Hematopoietic multipotent progenitor cell treated with erythropoietin and hydrocortisone succinate and interleukin-3 and kit ligand, for 15 days (in vitro differentiated cells): ENCODE measurements around the gene GPR15LG.

Experiments used
- DNase-seq: peaks from one replicate; pipeline ENCODE4 v3.0.0-alpha.2; 2015; ENCODE audit warnings: low spot score

The GPR15LG gene

DNA sequence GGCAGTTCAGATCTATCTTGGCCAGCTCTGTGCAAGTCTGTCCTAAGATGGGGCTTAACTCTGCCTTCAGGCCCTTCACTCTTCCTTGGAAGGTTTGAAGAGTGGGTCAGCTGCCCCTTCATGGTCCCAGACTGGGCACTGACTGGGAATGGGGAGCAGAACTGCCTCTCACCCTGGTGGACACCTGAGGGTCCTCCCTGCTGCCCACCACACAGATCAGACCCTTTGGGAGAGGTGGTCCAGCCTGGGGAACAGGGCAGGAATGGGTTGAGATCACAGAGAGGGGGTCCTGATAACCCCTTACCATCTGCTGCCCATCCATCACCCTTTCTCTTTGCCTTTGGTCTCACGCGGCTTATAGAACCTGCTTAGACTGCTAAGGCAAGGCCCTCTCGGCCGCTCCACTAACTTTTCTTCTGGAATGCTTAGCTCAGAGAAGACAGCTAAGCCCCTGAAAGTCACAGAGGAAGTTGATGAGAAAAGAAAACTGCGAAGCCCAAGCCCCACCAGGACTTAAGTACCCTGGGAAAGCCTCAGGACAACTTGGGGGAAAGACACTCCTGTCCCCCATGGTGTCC is 20.3 kb downstream of the GPR15LG start:
- no peak for DNase-seq

DNA sequence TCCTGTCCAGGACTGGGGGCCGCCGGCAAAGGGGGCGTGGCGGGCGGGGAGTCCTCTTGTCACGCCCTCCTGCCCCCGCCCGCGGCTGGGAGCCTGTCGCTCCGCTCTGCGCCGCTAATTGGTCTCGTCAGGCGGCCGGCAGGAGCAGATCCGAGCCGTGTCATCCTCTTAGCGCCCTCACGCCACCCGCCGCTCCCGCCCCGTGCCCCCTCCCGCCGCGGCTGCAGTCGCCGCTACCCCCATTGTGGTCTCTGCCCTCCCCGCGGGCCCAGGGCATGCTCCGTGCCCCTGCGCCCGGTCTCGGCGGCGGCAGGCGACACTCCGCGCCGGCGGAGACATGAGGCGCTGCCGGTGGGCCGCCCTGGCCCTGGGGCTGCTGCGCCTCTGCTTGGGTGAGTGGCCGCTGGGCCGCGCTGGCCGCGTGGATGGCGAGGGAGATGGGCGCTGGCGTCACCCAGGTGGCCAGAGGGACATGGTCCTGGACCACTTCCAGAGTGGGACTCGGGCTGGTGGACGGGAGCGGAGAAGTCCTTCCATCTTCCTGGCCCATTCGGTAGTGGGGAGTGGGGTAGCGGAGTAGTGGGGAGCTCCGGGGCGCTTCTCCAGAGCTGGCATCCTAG is 20.9 kb downstream of the GPR15LG start, which contains the start of gene CDHR1:
Gene CDHR1 (plus strand): TSS at position 114 of the 620 bp plus-strand sequence. CDS start 224 bp downstream, at position 338.
- no peak for DNase-seq

DNA sequence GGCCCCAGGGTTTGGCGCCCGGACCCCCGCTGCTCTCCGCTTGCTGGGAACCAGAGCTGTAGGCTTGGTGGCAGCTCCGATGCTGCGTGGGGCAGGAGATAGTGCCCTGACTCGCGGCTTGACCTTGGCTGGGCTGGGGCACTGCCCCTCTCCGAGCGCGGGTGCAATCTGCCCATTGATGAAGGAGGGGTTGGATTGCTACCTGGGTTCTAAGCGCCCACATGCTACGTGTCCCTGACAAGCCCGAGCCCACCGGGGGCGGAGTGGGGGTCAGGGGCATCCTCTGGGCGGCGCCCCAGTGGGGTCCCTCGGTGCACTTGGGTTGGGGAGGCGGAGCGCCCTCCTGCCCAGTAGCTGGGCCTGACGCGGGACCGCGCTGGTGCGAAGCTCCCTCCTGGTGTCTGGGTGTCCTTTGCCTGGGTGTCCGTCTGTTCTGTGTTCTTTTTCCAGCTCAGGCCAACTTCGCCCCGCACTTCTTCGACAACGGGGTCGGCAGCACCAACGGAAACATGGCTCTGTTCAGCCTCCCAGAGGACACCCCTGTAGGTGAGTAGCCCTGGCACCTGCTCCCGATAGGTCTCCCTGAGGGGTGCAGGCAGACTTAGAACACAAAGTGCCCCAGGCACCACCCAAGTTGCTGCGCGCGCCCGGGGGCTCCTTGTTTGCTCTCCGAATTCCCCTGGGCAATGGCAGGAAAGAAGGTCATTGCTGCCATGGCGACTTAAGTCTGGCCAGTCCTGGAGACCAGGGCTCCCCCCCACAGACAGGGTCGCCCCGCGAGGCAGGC is 21.6 kb downstream of the GPR15LG start:
- DNase-seq: no peak

DNA sequence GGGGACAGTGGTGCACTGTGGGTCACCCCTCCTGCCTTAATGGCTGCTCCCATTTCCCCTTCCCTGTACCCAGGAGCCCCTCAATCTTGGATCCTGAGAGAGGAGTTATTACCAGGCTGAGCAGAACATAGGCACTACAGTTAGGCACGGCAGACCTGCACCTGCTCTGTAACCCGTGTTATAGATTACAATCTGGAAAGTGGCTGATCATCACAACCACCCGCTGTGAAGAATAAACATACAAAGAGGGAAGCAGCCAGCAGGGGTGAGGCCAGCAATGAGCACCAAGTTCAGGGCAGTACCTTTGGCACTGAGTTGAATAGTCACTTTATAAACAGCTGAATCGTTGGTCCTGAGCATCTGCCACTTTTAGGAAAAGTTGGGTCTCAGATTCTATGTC is 22.5 kb downstream of the GPR15LG start:
- DNase-seq: no peak

DNA sequence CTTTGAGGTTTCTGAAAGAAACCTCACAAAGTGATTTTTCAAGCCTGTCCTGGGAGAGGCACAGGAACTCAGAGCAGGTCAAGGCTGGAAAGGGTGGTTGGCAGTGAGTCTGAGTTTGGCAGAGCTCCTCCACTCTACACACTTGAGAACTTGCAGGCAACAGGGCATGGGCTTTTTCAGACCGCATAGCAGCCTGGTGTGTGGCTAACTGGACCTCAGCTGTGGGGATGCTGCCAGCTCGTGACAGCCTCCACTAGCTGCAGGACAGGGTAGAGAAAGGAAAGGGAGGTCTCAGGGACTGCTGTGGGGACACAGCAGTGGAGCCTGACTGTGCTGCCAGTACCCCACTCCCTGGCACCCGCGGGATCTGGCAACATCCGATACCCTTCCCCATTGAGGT is 23.3 kb downstream of the GPR15LG start:
- no peak for DNase-seq

DNA sequence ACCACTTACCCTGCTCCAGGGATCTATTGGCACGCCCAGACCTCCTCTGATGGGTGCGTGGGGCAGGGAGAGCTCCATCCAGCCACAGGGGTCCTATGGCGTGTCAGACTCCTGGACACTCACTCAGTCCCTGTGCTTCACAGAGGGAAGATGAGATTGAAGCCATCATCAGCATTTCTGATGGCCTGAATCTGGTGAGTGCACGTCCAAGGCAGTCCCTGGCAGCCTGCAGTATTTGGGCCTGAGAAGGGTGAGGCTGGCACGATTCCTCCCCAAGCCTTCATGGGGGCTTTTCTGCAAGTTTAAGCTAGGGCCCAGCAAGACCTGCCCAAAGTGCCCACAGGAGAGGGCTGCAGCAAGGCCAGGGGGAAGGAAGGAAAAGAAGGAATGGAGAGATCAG is 24.0 kb downstream of the GPR15LG start:
- no peak for DNase-seq

DNA sequence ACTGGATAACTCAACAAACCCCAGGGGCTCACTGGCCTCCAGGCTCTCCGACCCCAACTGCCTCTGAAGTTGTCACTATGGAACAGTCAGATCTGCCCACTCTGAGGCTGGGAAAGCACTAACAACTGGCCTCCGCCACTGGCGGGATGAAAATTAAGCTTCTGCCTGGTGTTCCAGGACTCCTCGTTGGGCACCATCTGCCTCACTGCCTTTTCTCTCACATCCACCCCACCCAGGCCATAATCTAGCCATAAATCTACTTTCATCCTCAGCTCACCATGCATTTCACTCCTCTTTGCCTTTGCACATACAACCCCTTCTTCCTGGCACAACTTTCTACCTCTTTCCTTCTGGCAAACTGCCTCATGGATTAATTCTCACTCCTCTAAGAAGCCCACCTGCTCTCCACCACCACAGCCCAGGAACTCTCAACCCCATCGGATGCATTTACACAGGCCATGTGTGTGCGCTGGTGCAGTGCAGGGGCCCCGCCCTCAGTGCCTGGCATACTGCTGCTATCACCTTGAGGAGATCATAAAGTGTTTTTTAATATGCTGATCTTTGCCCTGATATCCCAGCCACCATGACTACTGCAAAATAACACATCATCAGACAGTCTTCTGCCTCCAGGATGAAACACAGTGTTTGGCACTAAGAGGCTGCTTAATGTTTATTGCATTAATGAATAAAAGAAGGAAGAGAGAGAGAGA is 24.8 kb downstream of the GPR15LG start:
- no peak for DNase-seq

DNA sequence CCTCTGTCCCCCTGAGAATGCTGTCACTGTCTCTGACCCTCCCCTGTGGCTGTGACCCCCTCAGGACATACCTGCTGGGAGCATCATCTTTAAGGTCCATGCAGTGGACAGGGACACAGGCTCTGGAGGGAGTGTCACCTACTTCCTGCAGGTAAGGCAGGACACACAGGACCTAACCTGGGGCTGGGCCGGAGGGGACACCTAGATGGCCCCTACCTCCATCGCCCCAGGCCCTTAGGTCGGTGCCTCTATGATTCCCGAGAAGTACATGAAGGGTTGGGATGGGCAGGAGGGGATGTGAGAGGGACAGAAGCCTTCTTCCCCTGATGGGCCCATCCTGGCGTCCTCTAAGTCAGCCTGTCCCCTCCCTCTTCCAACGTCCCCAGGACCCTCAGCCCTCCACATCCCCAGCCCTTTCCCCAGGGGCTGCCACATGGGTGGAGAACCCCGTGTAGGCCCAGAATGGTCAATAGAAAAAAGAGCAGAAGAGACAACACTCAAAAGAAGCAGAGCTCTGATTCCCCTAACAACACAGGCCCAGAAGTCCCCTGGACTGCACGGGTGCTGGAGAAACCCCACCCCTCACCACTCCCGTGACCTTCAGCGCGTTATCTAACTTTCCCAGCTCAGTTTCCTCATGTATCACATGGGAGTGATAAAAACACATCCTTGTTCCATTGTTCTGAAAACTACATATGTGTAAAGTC is 27.1 kb downstream of the GPR15LG start:
- no peak for DNase-seq

DNA sequence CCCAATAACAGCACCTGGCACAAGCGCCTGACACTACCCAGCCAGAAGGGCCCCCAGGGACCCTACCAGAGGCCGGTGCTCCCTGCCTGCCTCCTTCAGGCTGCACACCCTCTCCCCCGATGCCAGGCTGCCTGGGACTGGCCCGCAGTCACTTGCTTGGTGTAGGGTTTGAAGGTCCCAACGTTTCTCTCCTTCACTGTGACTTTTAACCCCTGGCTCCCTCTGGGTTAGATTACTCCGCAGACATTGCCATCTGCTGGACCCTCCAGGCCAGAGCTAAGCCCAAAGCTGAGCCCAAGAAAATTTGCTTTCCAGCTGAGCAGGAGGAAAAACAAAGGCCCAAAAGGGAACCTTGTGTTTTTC is 27.6 kb downstream of the GPR15LG start:
- no peak for DNase-seq

DNA sequence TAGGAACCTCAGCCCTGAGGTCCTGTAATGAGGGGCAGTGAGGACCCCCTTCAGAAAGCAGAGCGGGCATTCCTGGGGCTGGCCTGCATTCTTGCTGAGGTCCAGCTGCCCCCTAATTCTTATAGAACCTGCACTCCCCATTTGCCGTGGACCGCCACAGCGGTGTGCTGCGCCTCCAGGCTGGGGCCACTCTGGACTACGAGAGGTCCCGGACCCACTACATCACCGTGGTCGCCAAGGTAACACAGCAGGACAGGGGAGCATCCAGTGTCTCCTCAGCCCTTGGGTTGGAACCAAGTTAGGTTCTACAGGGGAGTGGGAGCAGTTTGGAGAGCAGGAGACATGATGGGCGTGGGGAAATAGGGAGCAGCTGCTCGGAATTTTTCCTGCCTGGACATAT is 28.1 kb downstream of the GPR15LG start:
- no peak for DNase-seq

DNA sequence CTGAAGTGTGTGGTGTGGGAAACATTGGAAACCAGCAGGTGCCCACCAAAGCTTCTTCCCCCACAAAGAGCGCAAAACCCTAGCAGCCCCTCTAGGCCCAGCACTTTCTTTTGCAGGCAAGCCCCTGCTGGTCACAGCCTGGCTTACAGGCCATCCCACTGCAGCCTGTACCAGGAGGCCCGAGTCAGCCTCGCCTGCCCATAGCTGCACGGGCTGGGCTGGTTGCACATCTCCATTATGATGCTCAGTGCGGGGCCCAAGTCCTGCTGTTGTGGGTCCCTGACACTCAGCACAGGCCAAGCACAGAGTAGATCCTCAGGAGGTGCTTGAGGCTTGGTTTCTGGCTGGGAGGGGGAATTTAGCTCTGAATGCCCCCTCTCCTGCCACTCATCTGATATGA is 28.7 kb downstream of the GPR15LG start:
- DNase-seq: no peak

DNA sequence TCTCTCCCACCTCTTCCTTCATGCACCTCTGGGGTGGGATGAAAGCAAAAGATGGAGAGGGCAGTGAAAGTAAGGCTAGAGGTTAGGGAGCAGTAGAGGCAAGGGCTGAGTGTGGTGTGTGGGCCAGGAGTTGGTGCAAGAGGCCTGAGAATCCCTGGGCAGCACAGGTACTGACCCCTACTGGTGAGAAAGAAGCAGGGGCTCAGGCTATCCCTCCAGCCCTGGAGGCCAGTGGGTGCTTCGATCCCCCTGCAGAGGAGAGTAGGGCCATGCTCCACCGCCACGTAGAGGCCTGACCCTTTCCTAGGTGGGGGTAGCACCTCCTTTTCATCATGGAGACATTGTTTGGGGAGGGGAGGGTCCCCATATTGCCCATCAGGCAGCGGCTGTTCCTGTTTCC is 30.5 kb downstream of the GPR15LG start:
- DNase-seq: no peak

DNA sequence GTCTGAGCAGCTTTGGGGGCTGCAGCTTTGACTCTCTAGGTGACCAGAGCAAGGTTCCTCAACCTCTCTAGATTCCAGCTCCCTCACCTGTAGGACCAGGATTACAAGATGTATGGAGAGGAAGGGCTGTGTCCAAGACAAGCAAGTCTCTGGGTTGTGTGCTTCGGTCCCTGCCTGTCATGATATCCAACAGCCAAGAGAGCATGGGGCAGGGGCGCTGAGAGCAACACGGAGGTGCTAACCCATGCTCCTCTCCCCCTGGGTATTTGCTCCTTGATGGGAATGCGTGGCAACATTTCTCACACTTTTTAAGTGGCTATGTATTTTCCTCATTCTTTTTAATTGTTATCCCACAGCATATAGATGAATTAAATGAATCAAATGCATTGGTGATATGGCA is 31.0 kb downstream of the GPR15LG start:
- DNase-seq: no peak

DNA sequence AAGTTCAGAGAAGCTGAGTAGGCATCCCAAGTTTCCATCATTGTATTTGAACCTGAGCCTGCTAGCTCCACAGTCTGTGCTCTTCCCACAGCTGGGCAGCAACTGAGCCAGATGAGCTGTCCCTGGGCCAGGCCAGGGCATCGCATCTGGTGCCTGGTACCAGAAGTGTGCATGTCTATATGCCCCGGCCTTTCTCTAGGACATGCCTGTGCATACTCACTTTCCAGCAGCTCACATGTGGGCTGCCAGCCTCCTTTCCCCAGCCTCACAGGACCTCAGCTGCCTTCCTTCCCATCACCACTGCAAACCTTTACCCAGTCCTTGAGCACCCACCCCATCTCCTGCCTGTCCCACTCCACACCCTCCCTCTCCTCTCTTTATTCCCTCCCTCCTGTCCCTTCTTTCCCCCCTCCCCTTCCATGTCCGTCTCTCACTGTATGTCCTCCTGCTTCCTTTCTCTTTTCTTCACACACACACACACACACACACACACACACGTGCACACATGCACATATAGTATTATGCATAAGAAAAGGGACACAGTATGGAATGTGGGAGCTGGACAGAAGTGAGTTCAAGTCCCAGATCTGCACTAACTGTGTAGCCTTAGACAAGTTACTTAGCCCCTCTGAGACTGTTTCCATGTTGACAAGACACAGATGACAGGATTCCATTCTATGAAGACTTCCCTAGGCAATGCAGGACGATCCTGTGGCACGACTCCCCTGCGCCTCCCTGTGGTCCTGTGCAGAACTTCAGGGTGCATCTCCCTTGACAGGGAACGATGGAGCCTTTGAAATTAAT is 31.6 kb downstream of the GPR15LG start:
- peak; percentile 36 for DNase-seq

DNA sequence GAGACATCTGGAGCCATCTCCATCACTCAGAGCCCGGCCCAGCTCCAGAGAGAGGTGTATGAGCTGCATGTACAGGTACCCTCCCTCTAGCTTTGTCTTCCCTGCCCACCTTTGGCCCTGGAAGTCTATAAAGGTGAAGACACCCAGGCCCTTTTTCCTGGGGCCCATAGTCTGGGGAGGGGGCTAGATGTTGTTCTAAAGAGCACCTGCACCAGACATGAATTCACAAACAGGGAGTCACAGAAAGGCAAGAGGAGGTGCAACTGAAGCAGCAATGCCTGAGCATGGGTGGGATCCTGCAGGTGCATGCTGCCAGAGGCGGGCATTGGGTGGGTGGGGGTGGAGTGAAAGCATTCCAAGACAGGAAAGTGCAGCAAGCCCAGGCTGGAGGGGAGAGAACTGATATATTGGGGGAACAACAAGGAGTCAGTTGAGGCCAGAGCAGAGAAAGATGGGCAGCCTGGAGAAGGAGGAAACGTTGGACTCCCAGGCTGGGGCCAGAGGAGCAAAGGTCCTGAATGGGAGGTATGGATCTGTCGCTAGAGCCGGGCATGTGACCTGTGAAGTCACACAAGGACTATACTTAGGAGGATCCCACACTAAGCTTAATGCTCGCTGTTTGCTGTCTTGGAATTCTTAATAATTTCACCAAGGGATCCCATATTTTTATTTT is 32.4 kb downstream of the GPR15LG start:
- DNase-seq: no peak

DNA sequence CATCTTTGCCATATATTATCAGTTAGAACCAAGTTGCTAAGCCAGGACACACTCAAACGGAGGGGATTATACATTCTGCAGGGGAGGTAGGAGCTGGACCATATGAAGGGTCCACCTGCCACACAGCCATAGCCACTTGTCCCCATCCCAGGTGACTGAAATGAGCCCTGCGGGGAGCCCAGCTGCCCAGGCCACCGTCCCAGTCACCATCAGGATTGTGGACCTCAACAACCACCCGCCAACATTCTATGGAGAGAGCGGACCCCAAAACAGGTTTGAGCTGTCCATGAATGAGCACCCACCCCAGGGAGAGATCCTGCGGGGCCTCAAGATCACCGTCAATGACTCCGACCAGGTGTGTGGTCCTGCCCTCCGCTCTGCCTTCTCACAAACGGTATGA is 34.4 kb downstream of the GPR15LG start:
- no peak for DNase-seq

DNA sequence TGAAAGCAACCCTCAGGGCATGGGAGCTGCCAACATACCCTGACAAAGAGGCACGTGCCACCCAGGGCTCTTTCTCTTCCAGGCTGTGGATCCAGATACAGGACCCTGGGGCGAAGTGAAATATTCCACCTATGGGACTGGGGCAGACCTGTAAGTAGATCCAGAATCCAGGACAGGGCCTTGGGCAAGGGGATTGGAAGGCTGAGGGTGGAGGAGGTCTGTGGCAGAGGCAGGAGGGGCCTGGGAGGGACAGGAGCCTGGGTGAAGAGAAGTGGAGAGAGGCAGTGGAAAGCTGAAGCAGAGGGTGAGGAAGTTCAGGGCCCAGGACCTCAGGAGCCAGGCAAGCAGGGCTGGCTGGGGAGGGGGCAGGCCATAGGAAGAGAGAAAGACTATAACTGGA is 38.0 kb downstream of the GPR15LG start:
- no peak for DNase-seq

DNA sequence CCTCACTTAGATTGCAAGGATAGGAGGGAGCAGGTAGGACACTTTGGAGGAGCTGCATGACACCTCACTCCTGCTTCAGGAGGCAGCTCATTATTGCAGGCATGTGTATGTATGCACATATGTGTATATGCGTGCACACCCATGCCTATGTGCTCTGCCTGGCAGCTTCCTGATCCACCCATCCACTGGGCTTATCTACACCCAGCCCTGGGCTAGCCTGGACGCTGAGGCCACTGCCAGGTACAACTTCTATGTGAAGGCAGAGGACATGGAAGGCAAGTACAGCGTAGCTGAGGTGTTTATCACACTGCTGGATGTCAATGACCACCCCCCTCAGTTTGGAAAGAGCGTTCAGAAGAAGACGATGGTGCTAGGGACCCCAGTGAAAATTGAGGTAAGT is 38.4 kb downstream of the GPR15LG start:
- DNase-seq: no peak

DNA sequence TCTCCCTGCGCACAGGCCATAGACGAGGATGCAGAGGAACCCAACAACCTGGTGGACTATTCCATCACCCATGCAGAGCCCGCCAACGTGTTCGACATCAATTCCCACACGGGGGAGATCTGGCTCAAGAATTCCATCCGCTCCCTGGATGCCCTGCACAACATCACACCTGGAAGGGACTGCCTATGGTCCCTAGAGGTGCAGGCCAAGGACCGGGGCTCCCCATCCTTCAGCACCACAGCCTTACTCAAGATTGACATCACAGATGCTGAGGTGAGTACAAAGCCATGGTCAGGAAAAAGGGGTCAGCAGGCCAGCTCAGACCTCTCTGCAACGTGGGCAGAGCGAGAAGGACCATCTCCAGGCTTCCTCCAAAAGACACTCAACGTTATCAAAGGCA is 39.5 kb downstream of the GPR15LG start:
- DNase-seq: no peak

DNA sequence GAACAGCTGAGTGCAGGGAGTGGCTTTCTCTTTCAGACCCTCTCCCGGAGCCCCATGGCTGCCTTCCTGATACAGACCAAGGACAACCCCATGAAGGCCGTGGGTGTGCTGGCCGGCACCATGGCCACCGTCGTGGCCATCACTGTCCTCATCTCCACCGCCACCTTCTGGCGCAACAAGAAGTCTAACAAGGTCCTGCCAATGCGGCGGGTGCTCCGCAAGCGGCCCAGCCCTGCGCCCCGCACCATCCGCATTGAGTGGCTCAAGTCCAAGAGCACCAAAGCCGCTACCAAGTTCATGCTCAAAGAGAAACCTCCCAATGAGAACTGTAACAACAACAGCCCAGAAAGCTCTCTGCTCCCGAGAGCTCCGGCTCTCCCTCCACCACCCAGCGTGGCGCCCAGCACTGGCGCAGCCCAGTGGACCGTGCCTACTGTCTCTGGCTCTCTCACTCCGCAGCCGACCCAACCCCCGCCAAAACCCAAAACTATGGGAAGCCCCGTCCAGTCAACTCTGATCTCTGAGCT is 40.5 kb downstream of the GPR15LG start:
- DNase-seq: no peak
